GM19463 (cell line): Measurements from ENCODE around the gene SPTBN1.
"Not testable (repeated sequence)": the region's sequence is repeated elsewhere in the genome, so short reads cannot be mapped to it uniquely, and the experiment has no call there.

Experiments
- ATAC-seq: cut with Tn5 transposase; IDR thresholded peaks from one replicate; pipeline ENCODE4 v1.9.1; 2021; ENCODE audit warnings: mild to moderate bottlenecking, moderate library complexity; ENCODE audit not compliant: unreplicated experiment

SPTBN1 gene

GRCh38 chr2:54524226-54524991 is 68.3 kb downstream of the SPTBN1 start:
- ATAC-seq = peak; percentile 75

GRCh38 chr2:54525321-54525720 is 69.2 kb downstream of the SPTBN1 start:
- no peak for ATAC-seq

DNA sequence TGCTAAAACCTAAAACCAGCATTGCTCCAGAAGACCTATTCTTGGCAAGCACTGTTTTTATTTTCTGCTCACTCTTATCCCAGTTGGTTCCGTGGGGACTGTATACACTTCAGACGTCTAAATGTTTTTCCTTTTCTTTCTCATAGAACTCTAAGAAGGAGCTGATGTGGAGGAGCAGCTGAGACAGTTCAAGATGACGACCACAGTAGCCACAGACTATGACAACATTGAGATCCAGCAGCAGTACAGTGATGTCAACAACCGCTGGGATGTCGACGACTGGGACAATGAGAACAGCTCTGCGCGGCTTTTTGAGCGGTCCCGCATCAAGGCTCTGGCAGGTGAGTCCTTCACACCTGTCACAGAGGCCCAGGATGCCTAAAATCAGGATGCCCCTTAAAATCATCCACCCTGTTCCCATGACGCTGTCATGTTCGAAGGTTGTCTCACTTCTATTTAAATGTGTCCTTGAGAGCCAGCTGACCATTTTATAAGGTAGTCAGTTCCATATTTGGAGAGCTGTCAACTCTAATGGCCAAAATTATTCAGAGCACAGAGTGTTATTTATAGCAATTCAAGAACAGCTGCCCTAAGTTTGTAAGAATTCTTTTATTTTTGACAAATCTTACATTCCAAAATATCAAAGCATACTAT is 70.2 kb downstream of the SPTBN1 start:
- no peak for ATAC-seq

DNA sequence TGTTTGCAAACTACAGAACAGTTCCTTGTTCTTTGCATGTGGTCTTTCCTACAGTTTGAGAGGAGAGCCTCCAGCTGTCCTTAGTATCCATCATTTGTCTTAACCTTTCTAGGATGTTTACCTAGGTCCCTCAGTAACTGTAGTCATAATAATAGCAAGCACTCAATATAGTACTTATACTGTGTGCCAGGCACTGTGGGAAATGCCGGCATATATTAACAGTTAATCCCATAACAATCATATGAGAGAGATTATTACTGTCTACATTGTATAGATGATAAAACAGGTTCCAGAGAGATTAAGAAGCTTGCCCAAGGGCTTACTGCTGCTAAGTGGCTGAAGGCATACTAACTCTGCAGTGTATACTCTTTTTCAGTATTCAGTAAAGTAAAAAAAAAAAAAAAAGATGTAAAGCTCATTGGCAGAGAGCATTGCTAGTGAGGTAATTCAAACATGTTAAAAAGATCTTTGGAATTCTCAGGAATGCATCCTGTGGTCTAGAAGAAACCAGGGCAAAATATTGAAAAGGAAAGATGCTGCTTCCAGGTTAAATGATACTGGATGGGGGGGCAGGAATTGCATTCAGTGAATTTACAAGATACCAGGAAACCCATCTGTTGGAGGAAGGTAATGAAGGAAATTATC is 72.3 kb downstream of the SPTBN1 start:
- no peak for ATAC-seq

DNA sequence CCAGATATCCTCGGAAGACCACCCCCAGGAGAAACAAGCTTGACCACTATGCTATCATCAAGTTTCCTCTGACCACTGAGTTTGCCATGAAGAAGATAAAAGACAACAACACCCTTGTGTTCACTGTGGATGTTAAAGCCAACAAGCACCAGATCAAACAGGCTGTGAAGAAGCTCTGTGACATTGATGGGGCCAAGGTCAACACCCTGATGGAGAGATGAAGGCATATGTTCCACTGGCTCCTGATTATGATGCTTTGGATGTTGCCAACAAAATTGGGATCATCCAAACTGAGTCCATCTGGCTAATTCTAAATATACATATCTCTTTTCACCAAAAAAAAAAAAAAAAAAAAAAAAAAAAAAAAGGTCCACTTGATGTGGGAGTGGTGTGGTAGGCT is 73.4 kb downstream of the SPTBN1 start:
- ATAC-seq = not testable (repeated sequence)

- no peak for ATAC-seq
Measured at GRCh38 chr2:54529935-54530334, 73.8 kb downstream of the SPTBN1 start.

DNA sequence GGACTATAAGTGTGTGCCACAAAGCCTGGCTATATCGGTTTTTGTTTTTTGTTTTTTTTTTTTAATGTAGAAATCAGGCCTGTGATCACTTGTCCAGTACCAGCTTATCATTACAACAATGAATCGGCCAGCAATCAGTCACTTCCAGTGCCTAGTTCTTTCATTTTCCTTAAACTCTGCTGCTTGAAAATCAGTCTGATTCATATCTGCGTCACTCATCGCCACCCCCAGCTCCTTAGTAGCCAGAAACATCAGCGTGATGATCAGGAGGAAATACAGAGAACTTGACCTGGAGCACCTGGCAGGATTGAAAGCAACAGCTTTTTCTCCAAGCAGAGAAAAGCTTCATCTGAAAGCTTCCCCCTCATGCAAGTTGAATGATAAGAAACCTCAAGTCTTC is 75.4 kb downstream of the SPTBN1 start:
- no peak for ATAC-seq

DNA sequence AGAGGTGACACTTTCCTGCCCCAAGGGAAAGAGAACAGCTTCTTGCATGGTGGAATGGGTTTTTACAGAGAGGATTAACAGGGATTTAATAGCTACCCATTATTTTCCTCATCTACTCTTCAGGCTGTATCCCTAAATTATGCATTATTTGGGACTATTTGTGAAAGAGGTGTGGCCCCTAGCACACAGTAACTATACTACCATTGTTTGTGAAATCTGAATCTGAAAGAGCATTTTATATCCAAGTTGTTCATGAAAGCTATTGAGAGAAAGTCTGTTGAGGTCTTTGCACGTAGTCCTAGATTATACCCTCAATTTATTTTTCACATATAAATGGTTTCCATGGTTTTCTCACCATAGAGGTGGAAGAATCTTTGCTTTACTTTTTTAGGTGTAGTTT is 78.1 kb downstream of the SPTBN1 start:
- ATAC-seq = no peak

DNA sequence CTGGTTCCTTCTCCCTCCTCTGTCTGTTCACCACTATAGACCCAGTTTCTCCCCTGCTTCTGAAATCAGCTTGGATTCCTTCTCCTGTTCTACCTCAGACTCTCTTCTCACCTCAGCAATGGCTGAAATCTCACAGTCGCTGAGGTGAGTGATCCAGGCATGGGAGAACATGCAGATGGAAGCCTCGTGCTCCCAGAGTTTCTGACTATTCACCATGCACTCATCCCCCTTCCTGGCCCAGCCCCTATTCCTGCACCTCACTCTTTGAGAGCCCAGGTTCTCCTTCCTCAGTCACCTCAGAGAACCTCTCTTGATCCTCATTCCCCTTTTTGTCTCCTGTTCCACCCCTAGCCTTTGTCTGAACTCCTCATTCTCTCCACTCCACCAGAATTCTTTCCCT is 78.5 kb downstream of the SPTBN1 start:
- no peak for ATAC-seq

- ATAC-seq = no peak
Measured at GRCh38 chr2:54535599-54536195, 79.6 kb downstream of the SPTBN1 start.

- no peak for ATAC-seq
Measured at GRCh38 chr2:54536720-54537119, 80.6 kb downstream of the SPTBN1 start.

- ATAC-seq = no peak
Measured at GRCh38 chr2:54538537-54538936, 82.4 kb downstream of the SPTBN1 start.

DNA sequence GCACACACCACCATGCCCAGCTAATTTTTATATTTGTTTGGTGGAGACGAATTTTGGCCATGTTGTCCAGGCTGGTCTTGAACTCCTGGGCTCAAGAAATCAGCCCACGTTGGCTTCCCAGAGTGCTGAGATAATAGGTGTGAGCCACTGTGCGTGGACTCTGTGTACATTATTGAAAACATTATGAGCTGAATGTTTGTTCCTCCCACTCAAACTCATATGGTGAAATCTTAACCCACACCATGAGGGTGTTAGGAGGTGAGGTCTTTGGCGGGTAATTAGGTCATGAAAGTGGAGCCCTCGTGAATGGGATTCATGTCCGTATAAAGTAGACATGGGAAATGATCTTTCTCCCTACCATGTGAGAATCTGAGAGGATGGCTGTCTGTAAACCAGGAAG is 83.6 kb downstream of the SPTBN1 start:
- ATAC-seq = no peak

DNA sequence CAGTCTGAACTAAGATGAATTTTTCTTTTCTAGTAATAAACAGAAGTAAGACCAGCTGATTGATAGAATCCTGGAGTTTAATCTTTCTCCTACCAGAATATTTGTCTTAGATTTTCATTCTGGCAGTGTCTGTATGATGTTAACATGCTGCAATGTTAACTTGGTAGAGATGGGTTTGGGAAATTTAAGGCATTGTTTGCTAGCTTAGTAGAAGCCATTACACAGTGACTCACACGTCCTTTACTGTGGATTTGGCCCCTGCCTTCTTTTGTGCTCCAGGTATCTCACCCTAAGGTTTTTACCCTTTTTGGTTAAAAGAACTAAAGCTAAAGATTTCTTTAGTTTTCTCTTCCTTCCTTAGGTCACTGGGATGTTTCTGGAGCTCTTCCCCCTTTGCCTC is 84.1 kb downstream of the SPTBN1 start:
- ATAC-seq = no peak

DNA sequence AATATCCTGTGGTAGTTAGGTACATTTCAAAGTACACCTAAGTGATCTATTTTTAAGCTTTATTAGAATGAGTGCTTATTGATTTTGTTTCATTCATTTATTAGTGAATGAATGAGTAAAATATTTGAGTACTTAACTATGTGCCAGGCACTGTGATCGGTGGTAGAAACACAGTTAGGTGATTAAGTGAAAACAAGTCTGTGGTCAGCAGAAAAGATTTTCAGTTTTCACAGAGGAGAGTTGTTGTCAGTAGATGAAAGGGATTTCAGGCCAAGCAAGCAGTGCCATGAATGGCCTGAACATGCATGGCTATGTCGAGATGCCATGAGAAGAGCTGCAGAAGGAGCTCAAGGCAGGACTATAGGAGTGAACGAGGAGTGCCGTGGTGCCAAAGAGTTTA is 85.9 kb downstream of the SPTBN1 start:
- ATAC-seq = no peak

- no peak for ATAC-seq
Measured at GRCh38 chr2:54543733-54544396, 87.7 kb downstream of the SPTBN1 start.

DNA sequence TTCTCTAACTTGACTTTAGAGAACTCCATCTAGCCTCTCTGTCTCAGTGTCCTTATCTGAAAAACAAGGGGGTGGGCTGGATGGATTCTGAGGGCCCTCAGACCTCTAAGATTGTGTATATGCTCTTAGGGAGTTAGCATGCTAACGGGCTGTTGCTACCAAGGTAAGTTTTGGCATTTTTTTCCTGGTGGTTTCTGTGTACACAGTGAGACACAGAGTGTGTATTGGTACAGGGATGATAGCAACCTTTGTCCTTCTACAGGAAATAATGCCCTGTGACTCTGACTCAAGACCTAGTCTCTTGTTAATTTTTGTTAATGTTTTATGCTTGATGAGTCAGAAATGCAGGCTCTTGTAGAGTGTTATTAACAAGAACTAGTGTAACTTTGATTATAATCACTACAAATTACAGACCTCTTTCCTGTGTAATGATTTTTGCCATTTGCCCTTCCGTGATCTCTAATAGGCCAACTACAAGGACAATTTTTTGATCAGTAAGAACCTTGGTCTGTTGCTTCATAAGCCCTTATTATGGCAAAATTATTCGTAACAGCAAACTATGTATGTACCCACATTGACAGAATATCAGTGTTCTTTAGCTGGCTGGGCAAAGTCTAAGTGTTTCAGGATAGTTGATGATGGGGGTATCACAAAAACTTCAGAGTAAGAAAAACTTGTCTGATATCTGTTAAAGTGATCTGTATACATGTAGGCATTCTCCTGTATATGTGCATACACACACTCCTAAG is 89.7 kb downstream of the SPTBN1 start:
- ATAC-seq = peak; percentile 78

GRCh38 chr2:54546518-54546917 is 90.4 kb downstream of the SPTBN1 start:
- ATAC-seq = no peak

DNA sequence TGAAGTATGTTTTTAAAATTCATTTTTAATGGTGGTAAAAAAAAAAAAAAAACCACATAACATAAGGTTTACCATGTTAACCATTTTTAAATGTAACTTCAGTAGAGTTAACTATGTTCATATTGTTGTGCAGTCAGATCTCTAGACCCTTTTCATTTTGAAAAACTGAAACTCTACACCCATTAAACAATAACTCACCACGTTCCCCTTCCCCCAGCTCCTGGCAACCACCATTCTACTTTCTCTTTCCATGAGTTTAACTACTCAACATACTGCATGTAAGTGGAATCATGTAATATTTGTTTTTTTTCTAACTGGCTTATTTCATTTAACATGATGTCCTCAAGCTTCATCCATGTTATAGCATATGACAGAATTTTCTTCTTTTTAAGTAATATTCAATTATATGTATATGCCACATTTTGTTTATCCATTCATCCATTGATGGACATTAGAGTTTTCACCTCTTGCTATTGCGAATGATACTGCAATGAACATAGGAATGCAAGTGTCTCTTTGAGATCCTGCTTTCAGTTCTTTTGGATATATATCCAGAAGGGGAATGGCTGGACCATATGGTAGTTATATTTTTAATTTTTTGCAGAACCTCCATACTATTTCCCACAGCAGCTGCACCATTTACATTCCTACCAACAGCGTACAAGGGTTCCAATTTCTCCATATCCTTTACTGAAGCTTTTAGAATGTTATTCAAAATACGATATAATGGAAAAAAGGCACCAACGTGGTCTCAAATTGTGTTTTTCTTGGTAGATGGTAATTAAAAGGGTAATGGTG is 91.0 kb downstream of the SPTBN1 start:
- ATAC-seq = peak; percentile 44

GRCh38 chr2:54549430-54549829 is 93.3 kb downstream of the SPTBN1 start:
- ATAC-seq = no peak
